ENCODE measurements around the gene GNGT2.
A peak's percentile ranks its signal among the peaks of the same experiment; 100 is the strongest.
"Not testable (repeated sequence)": the region's sequence is repeated elsewhere in the genome, so short reads cannot be mapped to it uniquely, and the experiment has no call there.

Gene GNGT2

GRCh38 chr17:49197346-49197998 is 12.9 kb downstream of the GNGT2 start:
- no peak for DNase-seq (ENCODE audit: insufficient read length, low spot score)
- FAIRE-seq: no peak
- no peak for TF ChIP-seq POLR2A (IDR thresholded peaks at IDR 0.05; ENCODE audit: low read depth, low read length)
- no peak for TF ChIP-seq TAF1 (IDR thresholded peaks at IDR 0.05; ENCODE audit: low read depth, low read length)
- TF ChIP-seq PAX5 (IDR thresholded peaks at IDR 0.05; ENCODE audit: insufficient read depth, low read length, severe bottlenecking): no peak
- no peak for TF ChIP-seq POLR2AphosphoS5 (IDR thresholded peaks at IDR 0.05; ENCODE audit: low read depth, low read length)
- no peak for TF ChIP-seq POU2F2 (IDR thresholded peaks at IDR 0.05; ENCODE audit: low read depth, low read length)
- no peak for TF ChIP-seq SPI1 (IDR thresholded peaks at IDR 0.05; ENCODE audit: low read depth, low read length)

GRCh38 chr17:49196520-49196919 is 13.9 kb downstream of the GNGT2 start:
- FAIRE-seq (no peak), DNase-seq (ENCODE audit: insufficient read length, low spot score) (no peak)
- TF ChIP-seq PAX5 (IDR thresholded peaks at IDR 0.05; ENCODE audit: insufficient read depth, low read length, severe bottlenecking): no peak

GRCh38 chr17:49195751-49196150 is 14.6 kb downstream of the GNGT2 start:
- FAIRE-seq (no peak), DNase-seq (ENCODE audit: insufficient read length, low spot score) (no peak)
- TF ChIP-seq POU2F2 (IDR thresholded peaks at IDR 0.05; ENCODE audit: low read depth, low read length): no peak
- no peak for TF ChIP-seq POLR2AphosphoS5 (IDR thresholded peaks at IDR 0.05; ENCODE audit: low read depth, low read length)
- no peak for TF ChIP-seq SPI1 (IDR thresholded peaks at IDR 0.05; ENCODE audit: low read depth, low read length)
- TF ChIP-seq PAX5 (IDR thresholded peaks at IDR 0.05; ENCODE audit: insufficient read depth, low read length, severe bottlenecking): no peak
- TF ChIP-seq POLR2A (IDR thresholded peaks at IDR 0.05; ENCODE audit: low read depth, low read length): no peak
- no peak for TF ChIP-seq TAF1 (IDR thresholded peaks at IDR 0.05; ENCODE audit: low read depth, low read length)

GRCh38 chr17:49194297-49194607 is 16.1 kb downstream of the GNGT2 start:
- TF ChIP-seq SPI1 (IDR thresholded peaks at IDR 0.05; ENCODE audit: low read depth, low read length) (peak; percentile 67), POLR2AphosphoS5 (IDR thresholded peaks at IDR 0.05; ENCODE audit: low read depth, low read length) (no peak)
- DNase-seq (ENCODE audit: insufficient read length, low spot score) (no peak), FAIRE-seq (no peak)

- peak; percentile 80 for FAIRE-seq
- DNase-seq (ENCODE audit: insufficient read length, low spot score): no peak
- TF ChIP-seq POLR2AphosphoS5 (IDR thresholded peaks at IDR 0.05; ENCODE audit: low read depth, low read length) (peak; percentile 85), SPI1 (IDR thresholded peaks at IDR 0.05; ENCODE audit: low read depth, low read length) (no peak), POU2F2 (IDR thresholded peaks at IDR 0.05; ENCODE audit: low read depth, low read length) (no peak), TAF1 (IDR thresholded peaks at IDR 0.05; ENCODE audit: low read depth, low read length) (peak; percentile 54), PAX5 (IDR thresholded peaks at IDR 0.05; ENCODE audit: insufficient read depth, low read length, severe bottlenecking) (peak; percentile 98), POLR2A (IDR thresholded peaks at IDR 0.05; ENCODE audit: low read depth, low read length) (peak; percentile 80)
These were observed 16.7 kb downstream of the GNGT2 start for GRCh38 chr17:49193513-49194296.

- FAIRE-seq (no peak), DNase-seq (ENCODE audit: insufficient read length, low spot score) (no peak)
- TF ChIP-seq POLR2AphosphoS5 (IDR thresholded peaks at IDR 0.05; ENCODE audit: low read depth, low read length): no peak; the same call in 1 of the 2 replicates
- TF ChIP-seq POU2F2 (IDR thresholded peaks at IDR 0.05; ENCODE audit: low read depth, low read length): peak; percentile 80; the same call in 1 of the 2 replicates
- TF ChIP-seq TAF1 (IDR thresholded peaks at IDR 0.05; ENCODE audit: low read depth, low read length): peak; percentile 38; the same call in 1 of the 2 replicates
- no peak for TF ChIP-seq PAX5 (IDR thresholded peaks at IDR 0.05; ENCODE audit: insufficient read depth, low read length, severe bottlenecking)
- peak; percentile 68 for TF ChIP-seq POLR2A (IDR thresholded peaks at IDR 0.05; ENCODE audit: low read depth, low read length)
- TF ChIP-seq SPI1 (IDR thresholded peaks at IDR 0.05; ENCODE audit: low read depth, low read length): no peak
These were observed 18.2 kb downstream of the GNGT2 start for GRCh38 chr17:49191917-49192741.

GRCh38 chr17:49191409-49191916 is 18.9 kb downstream of the GNGT2 start:
- DNase-seq (ENCODE audit: insufficient read length, low spot score): no peak
- TF ChIP-seq SPI1 (IDR thresholded peaks at IDR 0.05; ENCODE audit: low read depth, low read length) (no peak), POLR2A (IDR thresholded peaks at IDR 0.05; ENCODE audit: low read depth, low read length) (no peak), TAF1 (IDR thresholded peaks at IDR 0.05; ENCODE audit: low read depth, low read length) (no peak), PAX5 (IDR thresholded peaks at IDR 0.05; ENCODE audit: insufficient read depth, low read length, severe bottlenecking) (no peak), POU2F2 (IDR thresholded peaks at IDR 0.05; ENCODE audit: low read depth, low read length) (no peak), POLR2AphosphoS5 (IDR thresholded peaks at IDR 0.05; ENCODE audit: low read depth, low read length) (no peak; the same call in 1 of the 2 replicates)
- FAIRE-seq: peak; percentile 71

GRCh38 chr17:49190932-49191331 is 19.4 kb downstream of the GNGT2 start:
- no peak for FAIRE-seq
- no peak for TF ChIP-seq POLR2AphosphoS5 (IDR thresholded peaks at IDR 0.05; ENCODE audit: low read depth, low read length)
- TF ChIP-seq TAF1 (IDR thresholded peaks at IDR 0.05; ENCODE audit: low read depth, low read length): no peak
- no peak for TF ChIP-seq POLR2A (IDR thresholded peaks at IDR 0.05; ENCODE audit: low read depth, low read length)
- no peak for TF ChIP-seq SPI1 (IDR thresholded peaks at IDR 0.05; ENCODE audit: low read depth, low read length)
- TF ChIP-seq PAX5 (IDR thresholded peaks at IDR 0.05; ENCODE audit: insufficient read depth, low read length, severe bottlenecking): no peak
- TF ChIP-seq POU2F2 (IDR thresholded peaks at IDR 0.05; ENCODE audit: low read depth, low read length): no peak
- DNase-seq (ENCODE audit: insufficient read length, low spot score): no peak

- DNase-seq (ENCODE audit: insufficient read length, low spot score) (no peak), FAIRE-seq (no peak)
- no peak for TF ChIP-seq POU2F2 (IDR thresholded peaks at IDR 0.05; ENCODE audit: low read depth, low read length)
These were observed 23.1 kb downstream of the GNGT2 start for GRCh38 chr17:49187301-49187700.

GRCh38 chr17:49185381-49185780 is 25.0 kb downstream of the GNGT2 start:
- FAIRE-seq; DNase-seq (ENCODE audit: insufficient read length, low spot score): not testable (repeated sequence)

GRCh38 chr17:49184522-49184921 is 25.9 kb downstream of the GNGT2 start:
- not testable (repeated sequence) for FAIRE-seq; DNase-seq (ENCODE audit: insufficient read length, low spot score)
